Measurements from ENCODE around the gene SIGLEC14.

Gene SIGLEC14

GRCh38 chr19:51610576-51610975 lies 36.0 kb downstream of the SIGLEC14 start:
- DNase-seq: no peak

GRCh38 chr19:51607920-51608562 lies 38.6 kb downstream of the SIGLEC14 start:
- peak; percentile 59 for DNase-seq

DNA sequence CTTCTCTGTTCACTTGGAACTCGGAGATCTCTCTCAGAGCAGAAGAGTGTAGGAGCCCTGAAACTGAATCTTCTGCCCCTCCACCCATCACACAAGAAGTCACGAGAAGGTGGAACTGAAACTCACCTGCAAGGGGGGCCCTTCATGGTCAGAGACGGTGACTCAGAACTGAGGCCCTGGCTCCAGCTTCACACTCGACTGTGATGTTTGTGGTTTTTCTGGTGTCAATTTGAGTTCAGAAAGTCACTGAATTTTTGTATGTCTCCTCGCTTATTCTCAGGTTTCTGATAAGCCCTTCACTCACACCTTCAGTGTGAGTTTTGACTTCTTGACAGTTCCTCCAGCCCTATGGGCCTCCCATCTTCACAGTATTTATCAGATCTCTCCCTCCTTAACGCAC lies 39.5 kb downstream of the SIGLEC14 start:
- DNase-seq: no peak

DNA sequence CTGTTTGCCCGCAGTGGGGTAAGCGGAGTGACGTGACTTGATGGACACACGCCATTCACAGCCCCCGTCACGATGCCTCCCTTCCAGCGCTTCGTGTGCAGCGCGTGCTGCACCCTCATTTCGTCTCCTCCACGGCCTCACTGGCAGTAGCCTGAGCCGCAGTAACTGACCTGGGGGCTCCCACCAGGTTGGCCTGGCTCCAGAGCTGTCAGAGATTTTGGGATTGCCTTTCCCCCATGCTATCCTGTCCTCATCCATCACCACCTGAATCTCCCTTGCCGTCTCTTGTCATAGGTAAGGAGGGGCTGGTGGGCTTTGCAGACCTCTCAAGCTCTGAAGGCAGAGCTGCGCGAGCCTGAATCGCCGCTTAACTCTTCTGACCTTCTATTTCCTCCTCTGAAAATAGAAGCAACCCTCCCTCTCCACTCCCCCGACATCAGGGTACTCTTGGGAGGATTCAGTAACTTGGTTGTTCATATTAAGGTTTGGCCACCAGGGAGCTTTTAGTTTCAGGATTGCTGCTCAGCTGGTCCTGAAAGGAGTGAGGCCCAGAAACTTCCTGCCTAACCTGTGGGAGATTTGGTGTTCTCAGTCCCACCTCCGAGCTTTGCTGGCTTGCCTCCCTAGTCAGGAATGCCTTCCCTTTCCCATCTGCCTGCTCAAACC lies 44.3 kb downstream of the SIGLEC14 start:
- DNase-seq: no peak

GRCh38 chr19:51600940-51601580 lies 45.6 kb downstream of the SIGLEC14 start:
- DNase-seq: no peak

- DNase-seq: no peak
Observed at GRCh38 chr19:51599084-51599483, 47.5 kb downstream of the SIGLEC14 start.

DNA sequence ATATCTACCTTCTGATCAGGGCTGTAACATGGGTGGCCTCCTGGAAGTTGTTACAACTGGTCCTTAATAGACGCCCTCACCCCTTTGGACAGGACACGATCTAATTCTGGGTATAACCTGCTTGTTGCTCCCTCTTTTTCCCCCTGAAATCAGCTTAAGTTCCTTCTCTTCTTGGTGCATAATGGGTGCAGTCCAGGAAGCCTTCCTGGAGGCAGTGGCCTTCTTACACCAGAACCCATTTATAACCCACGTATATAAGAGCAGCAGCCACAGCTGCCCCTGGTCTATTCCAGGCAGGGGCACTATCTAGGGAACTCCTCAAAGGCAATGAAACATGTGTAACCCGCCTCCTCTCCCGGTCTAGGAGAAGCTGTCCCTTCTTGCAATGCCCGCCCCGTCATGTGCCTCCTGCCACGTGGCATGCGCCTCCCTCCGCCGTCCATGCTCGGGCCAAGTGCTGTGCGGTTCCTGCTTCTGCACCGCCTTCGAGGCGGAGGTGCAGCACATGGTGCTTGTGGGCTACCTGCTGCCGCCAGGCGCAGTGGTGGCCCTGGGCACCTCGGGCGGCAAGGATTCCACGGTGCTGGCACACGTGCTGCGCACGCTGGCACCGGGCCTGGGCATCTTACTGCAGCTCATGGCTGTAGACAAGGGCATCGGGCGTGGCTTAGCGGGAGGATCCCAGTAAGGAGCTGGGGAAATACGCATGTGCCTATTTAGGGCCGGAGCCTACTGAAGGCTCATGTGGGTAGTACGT lies 48.3 kb downstream of the SIGLEC14 start:
- no peak for DNase-seq

- DNase-seq: no peak
Observed at GRCh38 chr19:51595190-51596175, 51.1 kb downstream of the SIGLEC14 start.

DNA sequence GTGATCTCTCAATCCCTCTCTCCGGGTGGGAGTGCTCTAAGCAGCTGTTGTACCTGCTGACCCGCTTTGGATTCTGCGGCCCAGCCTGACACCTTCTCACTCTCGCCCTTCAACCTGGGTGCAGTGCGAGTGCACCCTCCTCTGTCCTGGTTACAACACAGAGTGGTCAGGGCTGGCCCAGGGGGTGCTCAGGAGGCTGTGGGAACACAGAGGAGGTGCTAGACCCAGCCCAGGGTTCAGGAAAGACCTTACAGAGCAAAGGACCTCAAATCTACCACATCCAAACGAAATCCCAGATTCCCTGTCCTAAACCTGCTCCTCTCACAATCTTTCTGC lies 51.9 kb downstream of the SIGLEC14 start:
- no peak for DNase-seq

GRCh38 chr19:51593969-51594773 lies 52.5 kb downstream of the SIGLEC14 start:
- DNase-seq: peak; percentile 99

GRCh38 chr19:51593138-51593890 lies 53.3 kb downstream of the SIGLEC14 start:
- DNase-seq: no peak
